AG09309 (cell line): ENCODE data around the gene SLC3A2.
A peak's percentile ranks its signal among the peaks of the same experiment; 100 is the strongest.

Experiments
- DNase-seq: peaks from one replicate; pipeline ENCODE4 v3.0.0-alpha.2; 2010; ENCODE audit warnings: low read depth
- H3K4me3 ChIP-seq: 2 replicates; pipeline ENCODE4 v1.5.1; 2011; ENCODE audit warnings: mild to moderate bottlenecking, low read depth, low read length, moderate library complexity; ENCODE audit not compliant: control insufficient read depth
- TF ChIP-seq, protein P1 (sequence below): IDR thresholded peaks from 2 replicates; pipeline ENCODE4 v1.5.1; 2011; ENCODE audit warnings: mild to moderate bottlenecking, low read depth, low read length, inconsistent platforms; ENCODE audit not compliant: insufficient read depth, control insufficient read depth; ENCODE audit errors: missing control alignments

SLC3A2 gene

DNA sequence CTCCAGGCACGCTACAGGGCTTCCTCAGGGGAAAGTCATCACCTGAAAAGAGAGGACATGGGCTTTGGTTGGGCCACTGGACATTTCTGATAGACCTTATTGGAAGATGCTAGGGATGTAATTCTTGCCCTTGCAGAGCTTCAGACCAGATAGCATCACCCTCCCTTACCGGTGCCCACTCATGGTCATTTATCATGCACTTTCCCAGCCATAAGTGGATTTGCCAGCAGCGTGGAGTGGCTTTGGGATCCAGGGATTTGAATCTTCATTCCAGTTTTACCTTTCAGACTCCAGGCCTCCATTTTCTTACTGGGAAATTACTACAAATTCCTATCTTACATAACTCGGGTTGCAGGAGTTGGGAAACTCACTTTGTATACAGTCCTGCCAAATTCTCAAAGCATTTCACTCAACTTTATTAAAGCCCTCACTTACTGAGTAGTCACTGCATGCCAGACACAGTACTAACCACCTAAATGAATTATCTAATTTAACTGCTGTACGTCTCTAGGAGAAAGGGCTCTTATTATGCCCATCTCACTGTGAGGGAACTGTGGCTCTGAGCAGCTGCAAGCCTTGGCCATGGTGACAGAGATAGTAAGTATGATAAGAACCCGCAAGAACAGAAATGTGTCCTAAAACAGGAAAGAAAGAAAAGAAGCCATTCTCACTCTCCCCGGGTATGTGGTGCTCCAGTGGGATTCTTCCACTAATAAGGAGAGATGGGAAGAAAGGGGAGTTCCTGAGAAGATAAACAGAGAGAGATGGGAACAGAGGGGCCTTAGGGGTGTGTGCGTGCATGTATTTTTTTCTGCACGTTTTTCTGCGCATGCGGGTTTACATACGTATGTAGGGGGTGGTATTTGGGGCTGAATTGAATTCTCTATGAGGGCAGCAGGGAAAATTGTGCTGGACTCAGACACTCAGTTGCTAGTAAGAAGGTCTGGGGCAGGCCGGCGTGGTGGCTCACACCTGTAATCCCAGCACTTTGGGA, 30.7 kb downstream of the SLC3A2 start:
- TF ChIP-seq, protein P1, sequence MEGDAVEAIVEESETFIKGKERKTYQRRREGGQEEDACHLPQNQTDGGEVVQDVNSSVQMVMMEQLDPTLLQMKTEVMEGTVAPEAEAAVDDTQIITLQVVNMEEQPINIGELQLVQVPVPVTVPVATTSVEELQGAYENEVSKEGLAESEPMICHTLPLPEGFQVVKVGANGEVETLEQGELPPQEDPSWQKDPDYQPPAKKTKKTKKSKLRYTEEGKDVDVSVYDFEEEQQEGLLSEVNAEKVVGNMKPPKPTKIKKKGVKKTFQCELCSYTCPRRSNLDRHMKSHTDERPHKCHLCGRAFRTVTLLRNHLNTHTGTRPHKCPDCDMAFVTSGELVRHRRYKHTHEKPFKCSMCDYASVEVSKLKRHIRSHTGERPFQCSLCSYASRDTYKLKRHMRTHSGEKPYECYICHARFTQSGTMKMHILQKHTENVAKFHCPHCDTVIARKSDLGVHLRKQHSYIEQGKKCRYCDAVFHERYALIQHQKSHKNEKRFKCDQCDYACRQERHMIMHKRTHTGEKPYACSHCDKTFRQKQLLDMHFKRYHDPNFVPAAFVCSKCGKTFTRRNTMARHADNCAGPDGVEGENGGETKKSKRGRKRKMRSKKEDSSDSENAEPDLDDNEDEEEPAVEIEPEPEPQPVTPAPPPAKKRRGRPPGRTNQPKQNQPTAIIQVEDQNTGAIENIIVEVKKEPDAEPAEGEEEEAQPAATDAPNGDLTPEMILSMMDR = no peak
- peak; percentile 18 for DNase-seq

DNA sequence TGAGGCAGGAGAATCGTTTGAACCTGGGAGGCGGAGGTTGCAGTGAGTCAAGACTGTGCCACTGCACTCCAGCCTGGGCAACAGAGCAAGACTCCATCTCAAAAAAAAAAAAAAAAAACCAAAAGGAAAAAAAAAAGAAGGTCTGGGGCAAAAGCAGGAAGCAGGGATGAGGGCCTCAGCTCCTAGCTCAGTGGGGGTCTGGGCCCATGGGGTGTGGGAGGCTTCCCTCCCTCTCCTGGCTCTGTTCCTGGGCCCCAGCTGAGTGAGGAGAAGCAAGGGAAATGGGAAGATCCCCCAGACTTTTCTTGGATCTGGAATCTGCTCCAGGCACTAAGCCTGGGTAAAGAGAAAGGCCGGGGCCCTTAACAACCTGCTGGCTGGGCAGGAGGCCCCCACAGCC, 31.6 kb downstream of the SLC3A2 start:
- no peak for DNase-seq
- TF ChIP-seq, protein P1 = no peak
- H3K4me3 ChIP-seq = no peak overlapping the region

More for the DNA sequence above, 30.7 kb downstream of the SLC3A2 start:
- H3K4me3 ChIP-seq = no peak overlapping the region

DNA sequence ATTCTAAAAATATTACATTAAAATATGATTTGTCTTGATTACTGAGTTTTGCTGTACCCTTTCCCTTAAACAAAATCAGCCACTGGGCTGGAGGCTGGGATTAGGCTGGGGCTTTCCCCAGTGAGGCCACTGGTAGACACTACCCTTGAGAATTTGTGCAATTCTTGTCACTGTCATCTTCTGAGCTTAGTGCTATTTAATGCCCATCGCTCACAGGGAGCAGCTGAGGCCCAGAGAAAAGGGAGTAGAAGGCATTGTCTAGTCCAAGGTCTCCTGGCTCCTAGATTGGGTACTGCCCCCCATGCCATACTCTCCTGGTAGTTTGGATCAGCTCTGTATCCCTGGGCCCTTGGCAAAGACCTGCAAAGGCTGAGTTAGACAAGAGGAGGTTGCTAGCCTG, 33.7 kb downstream of the SLC3A2 start:
- TF ChIP-seq, protein P1 = no peak
- no peak overlapping the region for H3K4me3 ChIP-seq
- no peak for DNase-seq

DNA sequence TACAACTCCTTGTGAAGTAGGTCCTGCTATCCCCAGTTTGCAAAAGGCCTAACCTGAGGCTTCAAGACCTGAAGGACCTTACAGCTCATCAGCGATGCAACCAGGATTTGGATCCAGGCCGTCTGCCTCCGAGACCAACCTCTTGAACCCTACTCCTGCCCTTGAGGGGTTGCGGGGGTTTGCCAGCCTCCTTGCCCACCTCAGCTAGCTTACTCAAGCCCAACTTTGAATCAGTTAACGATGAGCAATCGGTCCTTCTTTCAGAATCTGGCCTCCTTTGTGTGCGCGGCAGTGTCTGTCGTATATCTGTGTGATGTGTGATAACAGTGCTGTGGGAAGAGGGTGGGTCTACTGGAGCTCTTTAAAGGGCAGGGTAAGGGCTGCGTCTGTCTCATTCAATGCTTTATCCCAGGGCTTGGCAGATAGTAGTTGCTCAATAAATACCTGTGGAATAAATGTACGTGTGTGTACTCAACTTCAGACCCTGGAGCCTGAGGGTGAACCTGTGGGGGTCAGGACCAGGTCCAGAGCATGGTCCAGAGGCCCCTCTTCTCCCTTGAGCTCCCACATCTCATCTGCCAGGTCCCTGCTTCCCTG, 37.3 kb downstream of the SLC3A2 start:
- H3K4me3 ChIP-seq = no peak overlapping the region
- TF ChIP-seq, protein P1 = no peak
- DNase-seq = no peak

DNA sequence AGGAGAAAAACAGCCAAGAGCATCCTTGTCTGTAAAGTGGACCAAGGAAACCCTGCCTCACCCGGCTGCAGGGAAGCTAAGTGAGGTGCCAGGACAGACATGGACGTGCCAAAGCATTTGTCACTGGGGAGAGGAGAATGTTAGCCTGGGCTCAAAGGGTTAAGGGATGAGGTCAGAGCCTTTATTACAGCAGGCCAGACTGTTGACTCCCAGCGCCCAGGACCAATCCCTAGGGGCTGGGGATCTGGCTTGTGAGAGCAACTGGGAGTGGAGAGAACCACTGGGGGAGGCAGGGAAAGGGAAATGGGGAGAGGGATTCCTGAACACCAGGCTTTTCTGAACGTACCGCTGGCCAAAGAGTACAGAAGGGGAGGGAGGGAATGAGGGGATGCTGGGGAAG, 37.8 kb downstream of the SLC3A2 start:
- no peak for DNase-seq
- TF ChIP-seq, protein P1 = no peak
- H3K4me3 ChIP-seq = no peak overlapping the region

DNA sequence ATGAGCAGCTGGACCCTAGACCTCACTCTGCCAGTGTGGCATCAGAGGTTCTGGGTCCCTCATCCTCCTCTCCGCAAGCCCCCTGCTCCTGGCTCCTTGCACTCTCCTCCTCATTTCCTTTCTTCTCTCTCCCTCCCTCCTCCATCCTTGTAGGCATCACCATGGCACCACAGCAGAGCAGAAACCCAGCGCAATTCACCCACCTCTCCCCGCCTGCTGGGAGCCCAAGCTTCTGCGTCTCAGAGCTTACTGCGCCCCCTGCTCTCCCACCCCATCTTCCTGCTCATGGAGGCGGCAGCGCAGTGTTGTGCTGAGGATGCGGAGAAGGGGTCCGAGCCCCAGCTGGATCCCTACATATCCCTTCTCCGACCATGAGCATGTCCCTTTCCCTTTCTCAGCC, 38.8 kb downstream of the SLC3A2 start:
- no peak for DNase-seq
- TF ChIP-seq, protein P1 = no peak
- H3K4me3 ChIP-seq = no peak overlapping the region
